Endodermal cell (in vitro differentiated cells): ENCODE measurements around the gene UBIAD1. TPM values are rescaled to one million over a fixed set of nuclear protein-coding genes. Genes with fewer than 3 reads are reported as not detected.

ENCODE experiments used
- DNase-seq: peaks from one replicate; pipeline ENCODE4 v3.0.0-alpha.2; 2017
- H3K27ac ChIP-seq: 2 replicates; pipeline ENCODE4 v1.5.1; 2013; ENCODE audit warnings: mild to moderate bottlenecking, low read depth, low read length, moderate library complexity
- H3K27me3 ChIP-seq: 2 replicates; pipeline ENCODE4 v1.6.1; 2013; ENCODE audit warnings: mild to moderate bottlenecking, low read length, moderate library complexity; ENCODE audit not compliant: insufficient read depth, control insufficient read depth, poor library complexity, severe bottlenecking
- H3K36me3 ChIP-seq: 2 replicates; pipeline ENCODE4 v1.7.0; 2013; ENCODE audit warnings: mild to moderate bottlenecking, low read length, moderate library complexity; ENCODE audit not compliant: control insufficient read depth, insufficient read depth
- H3K4me1 ChIP-seq: one replicate; pipeline ENCODE4 v1.7.0; 2013; ENCODE audit warnings: low read length; ENCODE audit not compliant: control insufficient read depth, insufficient read depth
- H3K4me3 ChIP-seq: 2 replicates; pipeline ENCODE4 v1.5.1; 2013; ENCODE audit warnings: mild to moderate bottlenecking, low read length, moderate library complexity
- H3K9ac ChIP-seq: 2 replicates; pipeline ENCODE4 v1.6.1; 2013; ENCODE audit warnings: mild to moderate bottlenecking, low read length, moderate library complexity; ENCODE audit not compliant: poor library complexity, severe bottlenecking; ENCODE audit errors: extremely low read depth
- H3K9me3 ChIP-seq: 2 replicates; pipeline ENCODE4 v1.6.1; 2013; ENCODE audit warnings: mild to moderate bottlenecking, low read length, moderate library complexity; ENCODE audit not compliant: control insufficient read depth
- H3K27ac Mint-ChIP-seq: 2 replicates; pipeline ENCODE4 v1.8.0; 2020; ENCODE audit warnings: mixed read lengths
- H3K27me3 Mint-ChIP-seq: 2 replicates; pipeline ENCODE4 v1.8.0; 2021; ENCODE audit warnings: mild to moderate bottlenecking, mixed read lengths; ENCODE audit not compliant: insufficient read depth
- H3K36me3 Mint-ChIP-seq: 2 replicates; pipeline ENCODE4 v1.8.0; 2020; ENCODE audit warnings: low read depth, mixed read lengths
- H3K4me1 Mint-ChIP-seq: 2 replicates; pipeline ENCODE4 v1.8.0; 2020; ENCODE audit warnings: mixed read lengths
- H3K4me3 Mint-ChIP-seq: 2 replicates; pipeline ENCODE4 v1.8.0; 2020; ENCODE audit warnings: mild to moderate bottlenecking, moderate library complexity, mixed read lengths
- H3K9me3 Mint-ChIP-seq: 2 replicates; pipeline ENCODE4 v1.8.0; 2020; ENCODE audit warnings: mild to moderate bottlenecking, mixed read lengths
- WGBS, 2 experiments: methylation state at CpG; one replicate each; pipeline versions ENCODE4 v1.1.5 to v1.1.7; 2013; ENCODE audit warnings: missing lambda C conversion rate in 2 of 2, mixed read lengths in 1 of 2; ENCODE audit not compliant: insufficient coverage in 1 of 2, insufficient read length in 1 of 2; 5-methylcytosine and 5-hydroxymethylcytosine counted together
- total RNA-seq, 2 donors: library from RNA; stranded (reverse); fragmentation: NEBNext Ultra II Directional in 1 of 2; extraction: Animal tissue kit (Norgen Biotek cat#: 25700) in 1 of 2; gene quantifications; 2 replicates in 1 of 2; 3 replicates in 1 of 2; pipeline ENCODE4 v1.2.1, GENCODE V29; 2021
- TF ChIP-seq, protein P1 (sequence below): fragments of 200-600 bp; sonication (generic); conservative IDR thresholded peaks from 2 replicates; pipeline ENCODE4 v1.5.0; 2021; ENCODE audit warnings: antibody characterized with exemption, mild to moderate bottlenecking

UBIAD1 gene
- total RNA-seq, 2 donors from 2014 or later, result 12.9 to 15.9 TPM

DNA sequence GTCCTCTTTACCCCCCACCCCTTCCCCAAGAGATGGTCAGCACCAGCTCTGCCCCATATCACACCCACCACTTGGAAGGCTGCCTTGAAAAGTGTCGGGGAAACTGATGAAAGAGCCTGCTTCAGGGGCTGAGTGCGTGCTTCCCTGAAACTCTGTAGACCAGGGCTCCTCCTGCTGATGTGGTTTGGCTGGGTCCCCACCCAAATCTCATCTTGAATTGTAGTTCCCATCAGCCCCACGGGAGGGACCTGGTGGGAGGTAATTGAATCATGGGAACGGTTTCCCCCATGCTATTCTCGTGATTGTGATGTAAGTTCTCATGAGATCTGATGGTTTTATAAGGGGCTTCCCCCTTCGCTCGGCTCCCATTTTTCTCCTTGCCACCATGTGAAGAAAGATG, 36.4 kb downstream of the UBIAD1 start:
- no peak overlapping the region for H3K27ac ChIP-seq
- WGBS, 2 experiments, result 92 to 96% methylated on average over 5 to 7 of the region's 7 CpGs

DNA sequence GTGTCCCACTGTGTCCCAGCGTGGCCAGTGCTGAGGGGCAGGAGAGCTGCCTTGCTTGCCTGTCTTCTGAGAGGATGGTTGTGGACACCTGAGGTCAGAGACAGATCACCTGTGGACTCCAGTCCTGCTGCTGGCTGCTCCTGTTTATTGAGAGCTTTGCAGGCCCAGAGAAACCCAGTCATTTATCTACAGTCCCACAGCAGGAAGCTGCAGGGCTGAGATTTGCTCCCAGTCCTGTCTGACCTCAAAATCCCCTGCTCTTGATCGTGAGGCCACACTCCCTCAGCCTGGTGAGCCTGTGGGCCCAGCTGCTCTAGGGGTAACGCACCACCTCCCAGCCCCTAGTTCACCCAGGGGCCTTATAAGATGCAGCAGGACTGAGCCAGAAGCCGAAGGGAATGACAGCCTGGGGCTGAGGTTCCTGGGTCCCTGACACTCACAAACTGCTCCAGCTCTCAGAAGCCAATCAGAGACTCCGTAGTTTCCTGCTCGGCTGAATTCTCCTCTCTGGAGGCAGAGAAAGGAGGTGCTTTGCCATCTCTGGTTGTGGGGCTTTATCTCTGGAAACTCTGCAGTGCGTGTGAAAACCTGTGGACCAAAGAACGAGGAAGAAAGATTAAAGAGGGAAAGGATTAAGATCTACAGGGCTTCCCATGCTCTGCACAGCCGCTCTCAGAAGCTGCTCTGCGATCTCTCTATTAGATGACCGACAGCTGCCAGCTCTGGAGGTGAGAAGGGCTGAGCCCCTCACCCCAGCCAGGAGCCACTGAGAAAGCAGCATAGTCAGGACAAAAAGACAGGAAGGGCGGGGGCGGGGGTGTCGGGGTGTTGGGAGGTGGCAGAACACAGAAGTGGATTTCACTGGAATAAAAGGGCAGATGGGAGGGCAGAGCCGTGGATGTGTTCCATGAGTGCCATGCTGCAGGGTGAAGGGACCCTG, 39.1 kb downstream of the UBIAD1 start:
- H3K27ac Mint-ChIP-seq, result peak overlapping the region; percentile 27
- no peaks in the 10 kb centered on the region for H3K9me3 ChIP-seq
- H3K36me3 Mint-ChIP-seq, result no peaks in the 10 kb centered on the region
- peak overlapping the region; percentile 20 for H3K9ac ChIP-seq
- peak overlapping the region; percentile 54 for H3K4me3 ChIP-seq
- TF ChIP-seq, protein P1, sequence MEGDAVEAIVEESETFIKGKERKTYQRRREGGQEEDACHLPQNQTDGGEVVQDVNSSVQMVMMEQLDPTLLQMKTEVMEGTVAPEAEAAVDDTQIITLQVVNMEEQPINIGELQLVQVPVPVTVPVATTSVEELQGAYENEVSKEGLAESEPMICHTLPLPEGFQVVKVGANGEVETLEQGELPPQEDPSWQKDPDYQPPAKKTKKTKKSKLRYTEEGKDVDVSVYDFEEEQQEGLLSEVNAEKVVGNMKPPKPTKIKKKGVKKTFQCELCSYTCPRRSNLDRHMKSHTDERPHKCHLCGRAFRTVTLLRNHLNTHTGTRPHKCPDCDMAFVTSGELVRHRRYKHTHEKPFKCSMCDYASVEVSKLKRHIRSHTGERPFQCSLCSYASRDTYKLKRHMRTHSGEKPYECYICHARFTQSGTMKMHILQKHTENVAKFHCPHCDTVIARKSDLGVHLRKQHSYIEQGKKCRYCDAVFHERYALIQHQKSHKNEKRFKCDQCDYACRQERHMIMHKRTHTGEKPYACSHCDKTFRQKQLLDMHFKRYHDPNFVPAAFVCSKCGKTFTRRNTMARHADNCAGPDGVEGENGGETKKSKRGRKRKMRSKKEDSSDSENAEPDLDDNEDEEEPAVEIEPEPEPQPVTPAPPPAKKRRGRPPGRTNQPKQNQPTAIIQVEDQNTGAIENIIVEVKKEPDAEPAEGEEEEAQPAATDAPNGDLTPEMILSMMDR, result no peak
- H3K27me3 Mint-ChIP-seq, result no peaks in the 10 kb centered on the region
- H3K27me3 ChIP-seq, result no peaks in the 10 kb centered on the region
- no peaks in the 10 kb centered on the region for H3K36me3 ChIP-seq
- H3K4me1 Mint-ChIP-seq, result peaks cover 19% of the 10 kb centered on the region
- DNase-seq, result peak; percentile 68
- H3K9me3 Mint-ChIP-seq, result no peaks in the 10 kb centered on the region
- no peak overlapping the region for H3K27ac ChIP-seq
- 49 to 54% methylated on average over 12 to 15 of the region's 15 CpGs for WGBS, 2 experiments
- peak overlapping the region; percentile 8 for H3K4me3 Mint-ChIP-seq
- peaks cover 11% of the 10 kb centered on the region for H3K4me1 ChIP-seq

More for the DNA sequence above, 36.4 kb downstream of the UBIAD1 start:
- Mint-ChIP-seq H3K36me3 (peaks cover 2% of the 10 kb centered on the region), H3K27ac (no peak overlapping the region), H3K9me3 (peaks cover 15% of the 10 kb centered on the region), H3K27me3 (no peaks in the 10 kb centered on the region), H3K4me3 (no peak overlapping the region), H3K4me1 (peaks cover 21% of the 10 kb centered on the region)
- H3K4me3 ChIP-seq, result no peak overlapping the region
- DNase-seq, result no peak
- H3K9me3 ChIP-seq, result no peaks in the 10 kb centered on the region
- no peak overlapping the region for H3K9ac ChIP-seq
- TF ChIP-seq, protein P1, result no peak
- no peaks in the 10 kb centered on the region for H3K36me3 ChIP-seq
- H3K27me3 ChIP-seq, result no peaks in the 10 kb centered on the region
- peaks cover 9% of the 10 kb centered on the region for H3K4me1 ChIP-seq

DNA sequence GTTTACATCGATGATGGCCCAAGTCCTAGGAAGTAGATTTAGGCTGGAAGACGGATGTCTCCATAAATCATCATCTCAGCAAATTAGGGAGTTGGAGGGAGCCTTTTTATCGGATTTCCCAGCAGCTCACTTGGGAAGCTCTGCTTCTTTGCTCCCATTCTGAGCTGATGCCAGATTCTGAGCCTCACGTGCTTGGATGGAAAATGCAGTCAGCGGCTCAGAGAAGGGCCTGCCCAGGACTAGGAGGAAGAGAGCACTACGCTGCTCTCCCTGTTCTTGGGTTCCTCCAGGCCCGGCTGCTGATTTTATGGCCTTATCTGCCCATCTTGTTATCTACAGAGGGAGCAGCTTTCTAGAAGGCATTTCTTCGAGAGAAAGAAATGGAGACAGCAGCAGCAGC, 42.0 kb downstream of the UBIAD1 start:
- peak overlapping the region; percentile 21 for H3K27ac ChIP-seq
- 78 to 87% methylated on average over 5 to 8 of the region's 8 CpGs for WGBS, 2 experiments
- H3K27me3 Mint-ChIP-seq, result no peaks in the 10 kb centered on the region
- H3K27me3 ChIP-seq, result no peaks in the 10 kb centered on the region
- no peak overlapping the region for H3K4me3 Mint-ChIP-seq
- no peak overlapping the region for H3K4me3 ChIP-seq
- no peak overlapping the region for H3K27ac Mint-ChIP-seq
- peaks cover 11% of the 10 kb centered on the region for H3K4me1 ChIP-seq
- H3K4me1 Mint-ChIP-seq, result peaks cover 19% of the 10 kb centered on the region
- H3K9ac ChIP-seq, result no peak overlapping the region
- H3K36me3 Mint-ChIP-seq, result no peaks in the 10 kb centered on the region
- DNase-seq, result no peak
- TF ChIP-seq, protein P1, result no peak
- H3K36me3 ChIP-seq, result no peaks in the 10 kb centered on the region
- H3K9me3 ChIP-seq, result no peaks in the 10 kb centered on the region
- no peaks in the 10 kb centered on the region for H3K9me3 Mint-ChIP-seq
